MM.1S (cell line): ENCODE data around the gene MTX1.

Source experiments
- CTCF ChIP-seq: fragments of 300-600 bp; sonication (generic); IDR thresholded peaks from 2 replicates; pipeline ENCODE4 v1.5.1; 2016; ENCODE audit warnings: antibody characterized with exemption, low read length, mixed read lengths
- EZH2 ChIP-seq: fragments of 300-600 bp; sonication (generic); optimal IDR thresholded peaks from 2 replicates; pipeline ENCODE3; 2017; ENCODE audit warnings: low read depth, mild to moderate bottlenecking, antibody characterized with exemption, low read length, mixed read lengths
- EZH2phosphoT487 ChIP-seq: fragments of 300-600 bp; sonication (generic); IDR thresholded peaks from 2 replicates; pipeline ENCODE4 v1.6.1; 2018; ENCODE audit warnings: antibody characterized with exemption, low read length

- TF ChIP-seq CTCF (no peak), EZH2 (no peak), EZH2phosphoT487 (no peak)
Observed at GRCh38 chr1:155196103-155196892, 12.2 kb upstream of the MTX1 start.
